ENCODE results near the gene MAP7D1.

DNA sequence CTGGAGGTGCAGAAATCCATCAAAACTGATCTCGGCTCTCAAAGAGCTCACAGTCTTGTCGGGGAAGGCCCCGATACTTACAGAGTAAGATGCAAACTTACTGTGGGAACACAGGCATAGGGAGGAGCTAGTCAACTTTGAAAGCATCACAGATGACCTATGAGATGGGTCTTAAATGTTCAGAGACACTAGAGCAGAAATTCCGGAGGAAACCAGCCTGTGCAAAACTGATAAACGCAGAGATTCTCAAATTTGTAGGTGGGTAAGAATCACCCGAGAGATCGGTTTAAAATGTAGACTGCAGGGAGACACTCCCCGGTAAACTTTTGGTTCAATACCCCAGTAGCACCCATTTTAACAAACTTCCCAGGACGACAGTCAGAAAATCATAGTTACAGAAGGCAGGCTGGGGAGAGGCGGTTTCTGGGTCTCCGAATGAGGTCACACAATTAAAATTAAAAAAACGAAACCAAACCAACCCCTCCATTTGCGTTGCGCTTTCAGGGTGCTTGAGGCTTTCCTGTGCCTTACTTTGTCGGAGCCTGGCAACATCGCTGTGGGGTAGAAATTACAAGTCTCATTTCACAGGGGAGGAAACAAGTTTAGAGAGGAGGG lies 67.5 kb downstream of the MAP7D1 start:
- TF ChIP-seq CTCF (conservative IDR thresholded peaks at IDR 0.05 in 1 of 2, IDR thresholded peaks at IDR 0.05 in 1 of 2; ENCODE audit: low read depth in 1 of 2, low read length in 2 of 2) (no peak), EZH2 (IDR thresholded peaks at IDR 0.05; ENCODE audit: low read length, missing control alignments) (no peak)
